OCI-LY3 (cell line): ENCODE measurements around the gene ADCY5.

Experiments
- H2AFZ ChIP-seq: fragments of 200-600, 300-600 bp; shearing (Covaris generic); 2 replicates; pipeline ENCODE4 v1.6.0; 2014; ENCODE audit warnings: antibody characterized with exemption, low read depth, low read length
- H3K27ac ChIP-seq: fragments of 200-600, 300-600 bp; sonication (generic); 2 replicates; pipeline ENCODE4 v1.5.1; 2014; ENCODE audit warnings: mild to moderate bottlenecking, low read length, moderate library complexity, mixed read lengths
- H3K27me3 ChIP-seq: fragments of 200-600, 300-600 bp; sonication (generic); 2 replicates; pipeline ENCODE4 v1.6.1; 2014; ENCODE audit warnings: low read depth, low read length, mixed read lengths
- H3K36me3 ChIP-seq: fragments of 200-600, 300-600 bp; sonication (generic); replicated peaks from 2 replicates; pipeline ENCODE3; 2014; ENCODE audit warnings: low read depth, low read length, mixed read lengths
- H3K4me1 ChIP-seq: fragments of 300-600, 200-600 bp; sonication (generic); 2 replicates; pipeline ENCODE4 v1.6.1; 2014; ENCODE audit warnings: low read length, mixed read lengths
- H3K4me2 ChIP-seq: fragments of 200-600, 300-600 bp; sonication (generic); 2 replicates; pipeline ENCODE4 v1.6.1; 2014; ENCODE audit warnings: low read length, mixed read lengths
- H3K4me3 ChIP-seq: fragments of 300-600, 200-600 bp; sonication (generic); 2 replicates; pipeline ENCODE4 v1.5.1; 2014; ENCODE audit warnings: antibody characterized with exemption, mild to moderate bottlenecking, low read length, moderate library complexity
- H3K79me2 ChIP-seq: fragments of 300-600, 200-600 bp; shearing (Covaris generic); 2 replicates; pipeline ENCODE4 v1.6.1; 2014; ENCODE audit warnings: mild to moderate bottlenecking, low read length, mixed read lengths
- H3K9ac ChIP-seq: fragments of 300-600, 200-600 bp; shearing (Covaris generic); 2 replicates; pipeline ENCODE4 v1.6.0; 2014; ENCODE audit warnings: mild to moderate bottlenecking, low read length, moderate library complexity
- H3K9me3 ChIP-seq: fragments of 200-600, 300-600 bp; shearing (Covaris generic); 2 replicates; pipeline ENCODE4 v1.6.1; 2014; ENCODE audit warnings: low read length, mixed read lengths; ENCODE audit not compliant: insufficient read depth
- H4K20me1 ChIP-seq: fragments of 200-600, 300-600 bp; sonication (generic); 2 replicates; pipeline ENCODE4 v1.6.1; 2016; ENCODE audit warnings: low read length, mixed read lengths; ENCODE audit not compliant: insufficient read depth
- CTCF ChIP-seq: fragments of 200-600, 300-600 bp; sonication (generic); IDR thresholded peaks from 2 replicates; pipeline ENCODE4 v1.5.1; 2014; ENCODE audit warnings: antibody characterized with exemption, low read length, low read depth
- EZH2phosphoT487 ChIP-seq: fragments of 200-600 bp; shearing (Covaris generic); IDR thresholded peaks from 2 replicates; pipeline ENCODE4 v1.6.1; 2018; ENCODE audit warnings: antibody characterized with exemption, mixed run types, low read depth

Gene ADCY5

GRCh38 chr3:123295171-123295900 is 153.6 kb downstream of the ADCY5 start:
- Histone ChIP-seq H3K4me2 (no peak overlapping the region), H3K27me3 (peaks cover 20% of the 10 kb centered on the region), H3K79me2 (no peaks in the 10 kb centered on the region), H3K9me3 (no peaks in the 10 kb centered on the region), H3K36me3 (no peaks in the 10 kb centered on the region), H3K9ac (no peak overlapping the region), H3K4me1 (no peaks in the 10 kb centered on the region; the same call in 1 of the 2 replicates), H3K27ac (no peak overlapping the region), H2AFZ (no peak overlapping the region), H4K20me1 (no peaks in the 10 kb centered on the region), H3K4me3 (no peak overlapping the region)
- no peak for TF ChIP-seq EZH2phosphoT487
- TF ChIP-seq CTCF: no peak

GRCh38 chr3:123294296-123294938 is 154.5 kb downstream of the ADCY5 start:
- Histone ChIP-seq H3K4me2 (no peak overlapping the region), H3K79me2 (no peaks in the 10 kb centered on the region), H3K36me3 (no peaks in the 10 kb centered on the region), H3K9me3 (no peaks in the 10 kb centered on the region), H2AFZ (no peak overlapping the region), H3K27ac (no peak overlapping the region), H3K4me1 (no peaks in the 10 kb centered on the region; the same call in 1 of the 2 replicates), H4K20me1 (no peaks in the 10 kb centered on the region), H3K27me3 (peaks cover 20% of the 10 kb centered on the region), H3K9ac (no peak overlapping the region), H3K4me3 (no peak overlapping the region)
- no peak for TF ChIP-seq EZH2phosphoT487
- TF ChIP-seq CTCF: no peak

GRCh38 chr3:123292321-123293310 is 156.3 kb downstream of the ADCY5 start:
- H2AFZ ChIP-seq: no peak overlapping the region
- no peak overlapping the region for H3K27ac ChIP-seq
- no peak overlapping the region for H3K4me3 ChIP-seq
- H3K4me2 ChIP-seq: no peak overlapping the region
- no peak overlapping the region for H3K9ac ChIP-seq
- no peaks in the 10 kb centered on the region for H3K4me1 ChIP-seq
- no peaks in the 10 kb centered on the region for H3K79me2 ChIP-seq
- TF ChIP-seq CTCF (no peak), EZH2phosphoT487 (no peak)
- H3K27me3 ChIP-seq: peaks cover 20% of the 10 kb centered on the region
- H4K20me1 ChIP-seq: no peaks in the 10 kb centered on the region
- no peaks in the 10 kb centered on the region for H3K9me3 ChIP-seq
- H3K36me3 ChIP-seq: no peaks in the 10 kb centered on the region

- Histone ChIP-seq H3K79me2 (no peaks in the 10 kb centered on the region), H4K20me1 (peaks cover 5% of the 10 kb centered on the region; the same call in 1 of the 2 replicates), H3K4me1 (no peaks in the 10 kb centered on the region), H3K36me3 (no peaks in the 10 kb centered on the region), H3K27ac (no peak overlapping the region), H3K4me3 (no peak overlapping the region), H3K27me3 (peaks cover 20% of the 10 kb centered on the region), H3K9ac (no peak overlapping the region), H3K4me2 (no peak overlapping the region), H3K9me3 (no peaks in the 10 kb centered on the region), H2AFZ (no peak overlapping the region)
- TF ChIP-seq CTCF (no peak), EZH2phosphoT487 (no peak)
Observed at GRCh38 chr3:123291404-123291803, 157.5 kb downstream of the ADCY5 start.
